AG04450 (cell line): ENCODE data around the gene ELF4. TPM values are rescaled to one million over a fixed set of nuclear protein-coding genes. Genes with fewer than 3 reads are reported as not detected.
A peak's percentile ranks its signal among the peaks of the same experiment; 100 is the strongest.

Experiments
- CTCF ChIA-PET: fragments of 300-600, 350-600 bp; formaldehyde crosslinking; extraction: SDS; loops from one replicate; lab custom pipeline; 2022; ENCODE audit warnings: antibody characterized with exemption, inconsistent platforms; lab: Charles Lee
- POLR2A ChIA-PET: fragments of 350-600 bp; formaldehyde crosslinking; extraction: SDS; loops from one replicate; lab custom pipeline; 2021; ENCODE audit warnings: antibody characterized with exemption, inconsistent platforms; lab: Yijun Ruan, JAX
- DNase-seq: peaks from one replicate; pipeline ENCODE4 v3.0.0-alpha.2; 2011; ENCODE audit warnings: low read depth, low spot score
- H3K27ac ChIP-seq: one replicate; pipeline ENCODE4 v1.5.1; 2012; ENCODE audit warnings: low read depth, low read length, control low read depth
- H3K27me3 ChIP-seq: one replicate; pipeline ENCODE4 v1.6.0; 2012; ENCODE audit warnings: low read length; ENCODE audit not compliant: control insufficient read depth, insufficient read depth
- H3K4me3 ChIP-seq: 2 replicates; pipeline ENCODE4 v1.5.1; 2011; ENCODE audit warnings: mild to moderate bottlenecking, low read depth, low read length, control low read depth
- H3K9me3 ChIP-seq: 2 replicates; pipeline ENCODE4 v1.5.1; 2012; ENCODE audit warnings: low read length; ENCODE audit not compliant: control insufficient read depth, insufficient read depth
- polyA plus RNA-seq: library from polyadenylated mRNA; depleted of rRNA; stranded (reverse); fragments of >200 nt; gene quantifications from 2 replicates; pipeline ENCODE4 v1.2.3, GENCODE V29; 2011
- TF ChIP-seq, protein P1 (sequence below): IDR thresholded peaks from 2 replicates; pipeline ENCODE4 v1.5.1; 2011; ENCODE audit warnings: low read depth, low read length, control low read depth, inconsistent platforms

Gene ELF4
- polyA plus RNA-seq, 1 experiment: 17.7 TPM

DNA sequence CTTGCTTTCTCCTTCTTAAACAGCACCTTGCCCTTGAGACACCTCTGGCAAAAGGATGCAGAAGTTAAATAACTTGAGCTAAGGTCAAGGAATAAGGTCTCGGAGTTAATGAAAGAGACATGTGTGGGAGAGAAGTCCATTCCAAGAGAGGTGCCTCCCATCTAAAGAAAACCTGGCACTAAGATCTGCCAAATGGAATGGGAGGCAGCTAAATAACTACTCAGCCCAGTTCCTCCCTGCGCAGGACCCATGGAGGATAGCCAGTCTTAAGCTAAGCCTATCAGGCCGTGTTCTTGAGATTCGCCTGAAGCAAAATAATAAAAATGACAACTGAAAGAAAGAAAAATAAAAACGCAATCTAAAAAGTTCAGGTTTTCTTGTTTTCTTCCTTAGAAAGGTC is 20.7 kb upstream of the ELF4 start:
- CTCF ChIA-PET: no interaction called here
- H3K9me3 ChIP-seq: no peaks in the 10 kb centered on the region
- H3K27ac ChIP-seq: no peak overlapping the region
- H3K27me3 ChIP-seq: no peaks in the 10 kb centered on the region
- no peak overlapping the region for H3K4me3 ChIP-seq
- POLR2A ChIA-PET: no interaction called here
- TF ChIP-seq, protein P1, sequence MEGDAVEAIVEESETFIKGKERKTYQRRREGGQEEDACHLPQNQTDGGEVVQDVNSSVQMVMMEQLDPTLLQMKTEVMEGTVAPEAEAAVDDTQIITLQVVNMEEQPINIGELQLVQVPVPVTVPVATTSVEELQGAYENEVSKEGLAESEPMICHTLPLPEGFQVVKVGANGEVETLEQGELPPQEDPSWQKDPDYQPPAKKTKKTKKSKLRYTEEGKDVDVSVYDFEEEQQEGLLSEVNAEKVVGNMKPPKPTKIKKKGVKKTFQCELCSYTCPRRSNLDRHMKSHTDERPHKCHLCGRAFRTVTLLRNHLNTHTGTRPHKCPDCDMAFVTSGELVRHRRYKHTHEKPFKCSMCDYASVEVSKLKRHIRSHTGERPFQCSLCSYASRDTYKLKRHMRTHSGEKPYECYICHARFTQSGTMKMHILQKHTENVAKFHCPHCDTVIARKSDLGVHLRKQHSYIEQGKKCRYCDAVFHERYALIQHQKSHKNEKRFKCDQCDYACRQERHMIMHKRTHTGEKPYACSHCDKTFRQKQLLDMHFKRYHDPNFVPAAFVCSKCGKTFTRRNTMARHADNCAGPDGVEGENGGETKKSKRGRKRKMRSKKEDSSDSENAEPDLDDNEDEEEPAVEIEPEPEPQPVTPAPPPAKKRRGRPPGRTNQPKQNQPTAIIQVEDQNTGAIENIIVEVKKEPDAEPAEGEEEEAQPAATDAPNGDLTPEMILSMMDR: no peak
- no peak for DNase-seq

GRCh38 chrX:130125091-130125874 is 15.0 kb upstream of the ELF4 start:
- Histone ChIP-seq H3K9me3 (no peaks in the 10 kb centered on the region), H3K27me3 (no peaks in the 10 kb centered on the region), H3K4me3 (no peak overlapping the region), H3K27ac (no peak overlapping the region)
- no peak for DNase-seq
- ChIA-PET CTCF (no interaction called here), POLR2A (no interaction called here)
- TF ChIP-seq, protein P1: no peak

DNA sequence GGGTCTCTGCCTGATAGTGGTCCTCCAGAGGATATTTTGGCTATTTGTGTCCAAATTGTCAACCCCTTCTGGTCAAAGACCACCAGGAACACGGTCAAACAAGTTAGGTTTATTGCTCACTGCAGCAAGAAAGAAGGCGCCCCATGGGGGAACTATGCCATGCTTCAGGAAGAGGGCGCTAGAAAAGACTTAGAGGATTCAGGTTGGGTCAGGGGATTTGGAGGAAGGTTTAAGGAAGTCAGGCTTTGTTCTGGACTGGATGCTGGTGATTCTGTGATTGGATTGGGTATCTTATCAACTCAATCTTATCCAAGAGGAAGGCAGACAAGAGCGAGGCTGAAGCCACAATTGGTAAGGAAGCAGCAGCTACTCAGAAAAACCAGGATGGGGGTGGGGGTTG is 14.3 kb upstream of the ELF4 start:
- no peak overlapping the region for H3K27ac ChIP-seq
- H3K9me3 ChIP-seq: no peaks in the 10 kb centered on the region
- ChIA-PET CTCF (no interaction called here), POLR2A (no interaction called here)
- TF ChIP-seq, protein P1: no peak
- DNase-seq: no peak
- H3K27me3 ChIP-seq: no peaks in the 10 kb centered on the region
- H3K4me3 ChIP-seq: no peak overlapping the region

GRCh38 chrX:130121505-130121800 is 11.2 kb upstream of the ELF4 start:
- TF ChIP-seq, protein P1: no peak
- peak overlapping the region; percentile 21 for H3K27ac ChIP-seq
- DNase-seq: no peak
- CTCF ChIA-PET: interaction anchor here (0.6 to 2.1 kb wide), 6 partner anchors 9 to 61 kb away, joined by 3 to 12 read pairs (median 4); no protein-coding TSS in a partner anchor
- no peak overlapping the region for H3K4me3 ChIP-seq
- no peaks in the 10 kb centered on the region for H3K9me3 ChIP-seq
- POLR2A ChIA-PET: interaction anchor here (1.0 to 1.4 kb wide), 2 partner anchors 44 kb away, joined by 3 read pairs; partner anchors contain the start of gene AIFM1
- H3K27me3 ChIP-seq: no peaks in the 10 kb centered on the region

DNA sequence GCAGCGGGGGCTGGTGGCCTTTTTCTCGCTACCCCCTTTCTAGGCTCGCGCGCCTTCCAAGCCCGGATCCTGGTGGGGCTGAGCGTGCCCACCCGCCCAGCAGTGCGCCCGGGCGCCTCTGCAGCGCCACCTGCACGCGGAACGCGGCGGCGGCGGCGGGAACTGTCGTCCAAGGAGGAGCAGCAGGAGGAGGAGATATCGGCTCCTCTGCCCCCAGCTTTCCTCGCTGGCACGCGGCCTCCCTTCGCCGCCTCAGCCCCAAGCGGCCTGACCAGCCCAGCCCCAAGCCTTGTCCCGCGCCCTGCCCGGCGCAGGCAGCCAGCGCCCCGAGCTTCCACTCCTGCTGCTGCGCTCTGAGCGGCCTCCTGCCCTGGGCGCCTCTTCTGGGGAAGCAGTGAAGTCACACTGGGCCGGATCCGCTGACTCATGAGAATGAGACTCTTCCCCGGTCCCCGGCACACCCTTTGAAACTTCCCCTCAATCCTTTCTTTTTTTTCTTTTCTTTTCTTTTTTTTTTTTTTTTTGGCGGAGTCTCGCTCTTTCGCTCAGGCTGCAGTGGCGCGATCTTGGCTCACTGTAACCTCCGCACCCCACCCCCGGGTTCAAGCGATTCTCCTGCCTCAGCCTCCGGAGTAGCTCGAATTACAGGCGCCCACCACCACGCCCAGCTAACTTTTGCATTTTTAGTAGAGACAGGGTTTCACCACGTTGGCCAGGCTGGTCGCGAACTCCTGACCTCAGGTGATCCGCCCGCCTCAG is 10.6 kb upstream of the ELF4 start:
- TF ChIP-seq, protein P1: peak; percentile 53
- H3K27ac ChIP-seq: peak overlapping the region; percentile 21
- DNase-seq: no peak
- H3K27me3 ChIP-seq: no peaks in the 10 kb centered on the region
- H3K4me3 ChIP-seq: peak overlapping the region; percentile 45
- ChIA-PET CTCF (interaction anchor here (0.5 to 2.5 kb wide), 10 partner anchors 9 to 71 kb away, joined by 3 to 18 read pairs (median 3); no protein-coding TSS in a partner anchor), POLR2A (interaction anchor here (0.7 to 1.4 kb wide), 5 partner anchors 12 to 45 kb away, joined by 3 to 7 read pairs (median 3); partner anchors contain the start of gene AIFM1)
- H3K9me3 ChIP-seq: no peaks in the 10 kb centered on the region
